HepG2 (cell line): Measurements from ENCODE around the gene FSCN2. TPM values are rescaled to one million over a fixed set of nuclear protein-coding genes. Genes with fewer than 3 reads are reported as not detected.
A peak's percentile ranks its signal among the peaks of the same experiment; 100 is the strongest.

Experiments
- ATAC-seq: fragments of 200-7000 bp; cut with Tn5 transposase; 3 replicates; pipeline ENCODE4 v1.9.1; 2020; ENCODE audit warnings: mild to moderate bottlenecking, moderate library complexity
- BruUV-seq: library from RNA; stranded (reverse); fragments of 400-500 nt; replicated peaks from 2 replicates; lab custom pipeline; 2021; lab: Mats Ljungman, UMichigan
- CTCF ChIA-PET: fragments of 300-600 bp; formaldehyde crosslinking; extraction: SDS; loops from one replicate; lab custom pipeline; 2021; ENCODE audit warnings: low total read pairs, inconsistent platforms, low intra/inter-chr PET ratio; lab: Yijun Ruan, JAX
- POLR2A ChIA-PET: fragments of 350-600 bp; sonication (Branson Sonifier 250); formaldehyde crosslinking; loops from one replicate; lab custom pipeline; 2020; ENCODE audit warnings: antibody characterized with exemption, inconsistent platforms; lab: Yijun Ruan, JAX
- DNase-seq: peaks from one replicate; pipeline ENCODE4 v3.0.0-alpha.2; 2015; ENCODE audit warnings: low spot score
- FAIRE-seq: peaks from 3 replicates; lab custom pipeline; 2011; peaks lifted over from hg19 to GRCh38; lab: Jason Lieb, UNC
- H2AFZ ChIP-seq: one replicate; pipeline ENCODE4 v1.6.1; 2011; ENCODE audit warnings: low read length, inconsistent platforms
- H3K27ac ChIP-seq: fragments of 300-600 bp; 3 replicates; pipeline ENCODE4 v1.8.0; 2011; ENCODE audit warnings: mixed run types, mild to moderate bottlenecking, mixed read lengths, low read length, inconsistent platforms; ENCODE audit not compliant: insufficient read depth; ENCODE audit errors: extremely low read length
- H3K27me3 ChIP-seq, 2 experiments: fragments of 200-600 bp in 1 of 2; 2 replicates in 1 of 2; 3 replicates in 1 of 2; pipeline versions ENCODE4 v1.6.0 to v1.8.0; 2011; ENCODE audit warnings: low read length in 2 of 2, mild to moderate bottlenecking in 2 of 2, moderate library complexity in 2 of 2, inconsistent platforms in 1 of 2; ENCODE audit not compliant: insufficient read depth in 2 of 2, control insufficient read depth in 1 of 2
- H3K36me3 ChIP-seq, 2 experiments: fragments of 200-600 bp in 1 of 2; replicated peaks in 1 of 2; 2 replicates in 1 of 2; 3 replicates in 1 of 2; pipeline versions ENCODE4 v1.5.1 to v1.8.0; 2011; ENCODE audit warnings: low read length in 2 of 2, inconsistent platforms in 1 of 2; ENCODE audit not compliant: insufficient read depth in 2 of 2, control insufficient read depth in 1 of 2
- H3K4me1 ChIP-seq: 2 replicates; pipeline ENCODE4 v1.5.1; 2012; ENCODE audit warnings: low read length, inconsistent platforms; ENCODE audit not compliant: insufficient read depth
- H3K4me2 ChIP-seq: 2 replicates; pipeline ENCODE4 v1.6.0; 2011; ENCODE audit warnings: low read depth, low read length, inconsistent platforms
- H3K4me3 ChIP-seq, 3 experiments: fragments of 200-600 bp in 1 of 3; sonication (generic), shearing (Covaris generic) in 1 of 3; replicated peaks in 1 of 3; 2 replicates each; pipeline ENCODE4 v1.5.1; 2011 to 2016; ENCODE audit warnings: low read length in 3 of 3, inconsistent platforms in 2 of 3, low read depth in 2 of 3, mild to moderate bottlenecking in 2 of 3, control low read depth in 1 of 3, mixed read lengths in 1 of 3; ENCODE audit not compliant: insufficient read depth in 1 of 3
- H3K79me2 ChIP-seq: one replicate; pipeline ENCODE4 v1.6.1; 2011; ENCODE audit warnings: low read length, inconsistent platforms; ENCODE audit not compliant: insufficient read depth
- H3K9ac ChIP-seq: 2 replicates; pipeline ENCODE4 v1.6.0; 2011; ENCODE audit warnings: mild to moderate bottlenecking, low read depth, low read length, inconsistent platforms; ENCODE audit not compliant: insufficient read depth
- H3K9me3 ChIP-seq: 2 replicates; pipeline ENCODE4 v1.5.1; 2012; ENCODE audit warnings: mild to moderate bottlenecking, low read length
- H4K20me1 ChIP-seq: 2 replicates; pipeline ENCODE4 v1.6.0; 2011; ENCODE audit warnings: inconsistent platforms, mild to moderate bottlenecking, low read length, moderate library complexity; ENCODE audit not compliant: insufficient read depth
- AGO2 ChIP-seq: fragments of 200-400 bp; formaldehyde crosslinking; optimal IDR thresholded peaks from 2 replicates; pipeline ENCODE3; 2017; ENCODE audit warnings: mild to moderate bottlenecking, low read depth, low read length, moderate library complexity
- MAFF ChIP-seq: IDR thresholded peaks from 2 replicates; pipeline ENCODE4 v1.6.1; 2011; ENCODE audit warnings: low read depth, low read length, improper control_type of control experiment
- NFRKB ChIP-seq: fragments of 450-650 bp; IDR thresholded peaks from 2 replicates; pipeline ENCODE4 v1.6.1; 2017
- NONO ChIP-seq, 2 experiments: fragments of 450-650 bp in 1 of 2; sonication (generic) in 1 of 2; formaldehyde crosslinking in 1 of 2; IDR thresholded peaks in 1 of 2; conservative IDR thresholded peaks in 1 of 2; 2 replicates each; pipeline versions ENCODE4 v1.6.1 to v1.8.0; 2017 to 2022; ENCODE audit warnings: mild to moderate bottlenecking in 1 of 2, missing genetic modification reagents in 1 of 2, moderate library complexity in 1 of 2
- RBFOX2 ChIP-seq: fragments of 200-400 bp; formaldehyde crosslinking; IDR thresholded peaks from 2 replicates; pipeline ENCODE4 v1.6.1; 2017; ENCODE audit warnings: low read depth, mild to moderate bottlenecking, low read length
- STAT6 ChIP-seq: sonication (generic); formaldehyde crosslinking; IDR thresholded peaks from 2 replicates; pipeline ENCODE4 v1.4.0; 2020; ENCODE audit warnings: missing genetic modification reagents, mild to moderate bottlenecking, borderline replicate concordance
- TRAFD1 ChIP-seq: sonication (generic); formaldehyde crosslinking; IDR thresholded peaks from 2 replicates; pipeline ENCODE4 v1.5.1; 2020; ENCODE audit warnings: missing genetic modification reagents, mild to moderate bottlenecking, borderline replicate concordance
- ZNF768 ChIP-seq: sonication (generic); formaldehyde crosslinking; IDR thresholded peaks from 2 replicates; pipeline ENCODE4 v1.4.0; 2020; ENCODE audit warnings: missing genetic modification reagents
- WGBS: methylation state at CpG from one replicate; pipeline ENCODE4 v1.1.6; 2017; ENCODE audit warnings: low lambda C conversion rate; 5-methylcytosine and 5-hydroxymethylcytosine counted together
- in situ Hi-C: cut with HindIII; loops from 2 replicates; pipeline ENCODE4 v1.10.0; 2017; ENCODE audit warnings: low pct_unique_long_range_greater_than_20kb; ENCODE audit not compliant: extremely low pct_ligation_motif_present
- intact Hi-C: fragments of 100-400 bp; cut with micrococcal nuclease; formaldehyde crosslinking; loops from one replicate; pipeline ENCODE4 v1.10.0; 2022; ENCODE audit not compliant: unreplicated experiment
- polyA plus RNA-seq, 8 experiments: library from polyadenylated mRNA; depleted of rRNA in 3 of 8; stranded (reverse) in 7 of 8; unstranded in 1 of 8; fragments of >200 nt; fragmentation: Illumina TruSeq in 4 of 8; extraction: Trizol in 4 of 8; gene quantifications; 2 replicates each; pipeline versions ENCODE4 v1.2.1 to v1.2.3, GENCODE V29; 2011 to 2016; ENCODE audit warnings: low read depth in 4 of 8, missing spikeins in 1 of 8, mixed read lengths in 1 of 8; ENCODE audit not compliant: insufficient read depth in 1 of 8
- total RNA-seq, 5 experiments: library from RNA; depleted of rRNA; stranded (reverse); fragments of >200 nt; fragmentation: Illumina TruSeq; extraction: Trizol; gene quantifications; 2 replicates each; pipeline ENCODE4 v1.2.3, GENCODE V29; 2016; ENCODE audit warnings: low read depth in 1 of 5

FSCN2 gene
- total and polyA plus RNA-seq, 2 of the 13 experiments (the other 11 are each of a cell fraction or from before 2014, with no cell fraction given): 0.09 TPM; not detected in 1

- H3K36me3 ChIP-seq: peaks cover 38 to 62% of the 10 kb centered on the region in 2 experiments
- in situ Hi-C loops: no loop called here
- H3K9ac ChIP-seq: no peak overlapping the region
These were observed 15.6 kb downstream of the FSCN2 start for GRCh38 chr17:81543756-81544155.

More at GRCh38 chr17:81543756-81544155, 15.6 kb downstream of the FSCN2 start:
- no peak for FAIRE-seq
- CTCF ChIA-PET: no interaction called here
- no peak overlapping the region for H3K4me3 ChIP-seq
- H3K4me1 ChIP-seq: no peaks in the 10 kb centered on the region
- no TSS peak for BruUV-seq
- no peaks in the 10 kb centered on the region for H3K79me2 ChIP-seq
- TF ChIP-seq MAFF (no peak), TRAFD1 (CRISPR knock-in tag) (no peak), AGO2 (peak; percentile 27), RBFOX2 (peak; percentile 65), NONO (IDR thresholded peaks at IDR 0.05) (no peak), NONO (CRISPR knock-in tag; conservative IDR thresholded peaks at IDR 0.05) (no peak), NFRKB (no peak), ZNF768 (no peak), STAT6 (CRISPR knock-in tag) (no peak)
- TF ChIP-seq, all 625 proteins: peak for 2
- POLR2A ChIA-PET: interaction anchor here (1.8 kb wide), 1 partner anchor 8 kb away, joined by 7 read pairs; the partner anchor contains the start of gene FAAP100
- Histone ChIP-seq H3K4me2 (no peak overlapping the region), H2AFZ (no peak overlapping the region), H3K27ac (no peak overlapping the region), H3K27me3 (no peaks in the 10 kb centered on the region), H3K9me3 (no peaks in the 10 kb centered on the region), H4K20me1 (no peaks in the 10 kb centered on the region)
- no peak for ATAC-seq
- intact Hi-C loops: no loop called here
- 90% methylated on average over 2 of the region's 15 CpGs for WGBS
- no peak for DNase-seq
